OCI-LY7 (cell line): ENCODE measurements around the gene RNU7-1. TPM values are rescaled to one million over a fixed set of nuclear protein-coding genes. Genes with fewer than 3 reads are reported as not detected.

Experiments used
- BruUV-seq: library from RNA; stranded (reverse); fragments of 400-500 nt; replicated peaks from 2 replicates; lab custom pipeline; 2021; lab: Mats Ljungman, UMichigan
- CTCF ChIA-PET: fragments of 300-600 bp; sonication (Branson Sonifier 250); formaldehyde crosslinking; loops from one replicate; lab custom pipeline; 2022; ENCODE audit warnings: antibody characterized with exemption; ENCODE audit not compliant: unreplicated experiment; lab: Charles Lee
- POLR2A ChIA-PET: fragments of 300-600 bp; sonication (Branson Sonifier 250); formaldehyde crosslinking; loops from one replicate; lab custom pipeline; 2022; ENCODE audit warnings: antibody characterized with exemption; lab: Charles Lee
- DNase-seq: peaks from one replicate; pipeline ENCODE4 v3.0.0-alpha.2; 2015; ENCODE audit warnings: low spot score
- H2AFZ ChIP-seq: fragments of 200-600 bp; sonication (generic), shearing (Covaris generic); 2 replicates; pipeline ENCODE4 v1.6.1; 2014; ENCODE audit warnings: mild to moderate bottlenecking, antibody characterized with exemption, low read length, moderate library complexity
- H3K27ac ChIP-seq: fragments of 200-600 bp; sonication (generic); 2 replicates; pipeline ENCODE4 v1.5.1; 2014; ENCODE audit warnings: mixed run types, low read depth, mild to moderate bottlenecking, moderate library complexity, low read length, inconsistent platforms; ENCODE audit not compliant: poor library complexity, severe bottlenecking
- H3K36me3 ChIP-seq: fragments of 200-600 bp; sonication (generic); 2 replicates; pipeline ENCODE4 v1.6.1; 2014; ENCODE audit warnings: mild to moderate bottlenecking, antibody characterized with exemption, low read length, moderate library complexity, mixed read lengths; ENCODE audit not compliant: insufficient read depth
- H3K4me1 ChIP-seq: fragments of 200-600 bp; sonication (generic); 2 replicates; pipeline ENCODE4 v1.5.1; 2014; ENCODE audit warnings: mild to moderate bottlenecking, low read length; ENCODE audit not compliant: insufficient read depth, poor library complexity, severe bottlenecking
- H3K4me2 ChIP-seq: fragments of 200-600 bp; sonication (generic); 2 replicates; pipeline ENCODE4 v1.6.1; 2014; ENCODE audit warnings: mild to moderate bottlenecking, low read length
- H3K4me3 ChIP-seq: fragments of 200-600 bp; sonication (generic); 2 replicates; pipeline ENCODE4 v1.5.1; 2014; ENCODE audit warnings: mild to moderate bottlenecking, low read depth, low read length; ENCODE audit not compliant: poor library complexity, severe bottlenecking
- H3K79me2 ChIP-seq: fragments of 200-600 bp; sonication (generic); 2 replicates; pipeline ENCODE4 v1.6.1; 2016; ENCODE audit warnings: low read depth, mild to moderate bottlenecking, low read length, moderate library complexity, mixed read lengths; ENCODE audit not compliant: insufficient read depth
- H3K9me2 ChIP-seq: fragments of 200-600 bp; sonication (generic); 2 replicates; pipeline ENCODE4 v1.6.1; 2016; ENCODE audit warnings: mild to moderate bottlenecking, low read length, mixed read lengths; ENCODE audit not compliant: insufficient read depth
- H3K9me3 ChIP-seq: fragments of 200-600 bp; sonication (generic); 2 replicates; pipeline ENCODE4 v1.6.1; 2014; ENCODE audit warnings: mild to moderate bottlenecking, mixed run types, low read length, mixed read lengths
- H4K20me1 ChIP-seq: fragments of 200-600 bp; sonication (generic); 2 replicates; pipeline ENCODE4 v1.6.1; 2014; ENCODE audit warnings: mild to moderate bottlenecking, antibody characterized with exemption, low read length, moderate library complexity, mixed read lengths; ENCODE audit not compliant: insufficient read depth
- CTCF ChIP-seq: fragments of 200-600 bp; sonication (generic); conservative IDR thresholded peaks from 2 replicates; pipeline ENCODE4 v1.5.1; 2014; ENCODE audit warnings: mild to moderate bottlenecking, antibody characterized with exemption, low read length, moderate library complexity, mixed read lengths
- EZH2phosphoT487 ChIP-seq: fragments of 200-600 bp; sonication (generic); IDR thresholded peaks from 2 replicates; pipeline ENCODE4 v1.6.1; 2018; ENCODE audit warnings: low read depth, borderline replicate concordance, mild to moderate bottlenecking, mixed run types, antibody characterized with exemption, low read length, moderate library complexity, mixed read lengths
- intact Hi-C: fragments of 100-400 bp; cut with micrococcal nuclease; formaldehyde crosslinking; loops from one replicate; pipeline ENCODE4 v1.10.0; 2022; ENCODE audit not compliant: unreplicated experiment
- microRNA-seq: library from miRNA; unstranded; fragments of <30 nt; microRNA quantifications from one replicate; pipeline ENCODE4 v1.2.0, GENCODE V29; 2022; ENCODE audit warnings: borderline replicate concordance
- small RNA-seq: library from RNA; depleted of rRNA; stranded (forward); fragments of <200 nt; gene quantifications from one replicate; pipeline ENCODE3, GENCODE V24; 2014
- total RNA-seq, 2 experiments: library from RNA; depleted of rRNA in 1 of 2; stranded (reverse); fragments of >200 nt in 1 of 2; shearing (Covaris generic) in 1 of 2; gene quantifications; 2 replicates each; pipeline ENCODE4 v1.2.3, GENCODE V29; 2014 to 2022

The RNU7-1 gene
- total RNA-seq, 2 experiments from 2014 or later: not detected

- ChIA-PET POLR2A (no interaction called here), CTCF (interaction anchor here (0.5 kb wide), 1 partner anchor 122 kb away, joined by 3 read pairs; no protein-coding TSS in a partner anchor)
- H3K79me2 ChIP-seq: no peaks in the 10 kb centered on the region
- H2AFZ ChIP-seq: no peak overlapping the region
- H3K4me2 ChIP-seq: no peak overlapping the region
- TF ChIP-seq EZH2phosphoT487 (no peak), CTCF (no peak)
- DNase-seq: no peak
- BruUV-seq: no TSS peak
- no peaks in the 10 kb centered on the region for H3K9me3 ChIP-seq
- no peak overlapping the region for H3K4me3 ChIP-seq
- H3K27ac ChIP-seq: no peak overlapping the region
- H3K9me2 ChIP-seq: no peaks in the 10 kb centered on the region
- H3K4me1 ChIP-seq: no peaks in the 10 kb centered on the region
- H3K36me3 ChIP-seq: peaks cover 89% of the 10 kb centered on the region
- intact Hi-C loops: no loop called here
- H4K20me1 ChIP-seq: no peaks in the 10 kb centered on the region
These were observed 38.9 kb downstream of the RNU7-1 start for GRCh38 chr12:6982532-6982931.

GRCh38 chr12:6987956-6988553, 44.4 kb downstream of the RNU7-1 start:
- Histone ChIP-seq H2AFZ (no peak overlapping the region), H3K27ac (no peak overlapping the region), H3K9me3 (no peaks in the 10 kb centered on the region), H3K4me1 (no peaks in the 10 kb centered on the region), H3K4me2 (no peak overlapping the region), H3K4me3 (no peak overlapping the region), H3K9me2 (no peaks in the 10 kb centered on the region), H3K36me3 (peaks cover 79% of the 10 kb centered on the region), H3K79me2 (no peaks in the 10 kb centered on the region), H4K20me1 (no peaks in the 10 kb centered on the region)
- DNase-seq: no peak
- intact Hi-C loops: no loop called here
- BruUV-seq: TSS peak; percentile 35
- CTCF ChIA-PET: no interaction called here
- POLR2A ChIA-PET: no interaction called here
- TF ChIP-seq EZH2phosphoT487 (no peak), CTCF (no peak)

Small RNA genes within 50 kb of the gene (microRNA-seq; reads per million reads assigned to microRNA genes)
- gene MIR141: 105 reads per million, percentile 58 among the genes with 10 or more reads in this experiment
- gene MIR200C: 701 reads per million, percentile 80 among the genes with 10 or more reads in this experiment

Small RNA genes within 50 kb of the gene (small RNA-seq; reads per million reads assigned to genes)
- gene MIR141 (not detected), gene MIR200C (not detected), gene RNU7-1 (not detected), gene SCARNA12 (6.8 reads per million, percentile 93 among the genes with 10 or more reads in this experiment)

Other genes starting within 250 kb of the RNU7-1 start
- gene PIANP, start 243.0 kb upstream of the RNU7-1 start, total RNA-seq (2014; rRNA removed; shearing (Covaris generic)): 0.98 and 1.2 TPM in 2 replicates
- gene PIANP, start 243.0 kb upstream of the RNU7-1 start, total RNA-seq (2022): 15.2 and 15.4 TPM in 2 replicates
- gene COPS7A, start 219.8 kb upstream of the RNU7-1 start, total RNA-seq (2014; rRNA removed; shearing (Covaris generic)): 64.8 and 71.2 TPM in 2 replicates
- 51.1 and 53.8 TPM in 2 replicates for gene COPS7A, start 219.8 kb upstream of the RNU7-1 start, total RNA-seq (2022)
- 87.3 and 96.2 TPM in 2 replicates for gene MLF2, start 190.7 kb upstream of the RNU7-1 start, total RNA-seq (2014; rRNA removed; shearing (Covaris generic))
- 79.7 and 81.3 TPM in 2 replicates for gene MLF2, start 190.7 kb upstream of the RNU7-1 start, total RNA-seq (2022)
- 6.3 and 7.8 TPM in 2 replicates for gene PTMS, start 177.5 kb upstream of the RNU7-1 start, total RNA-seq (2014; rRNA removed; shearing (Covaris generic))
- 9.8 and 11.8 TPM in 2 replicates for gene PTMS, start 177.5 kb upstream of the RNU7-1 start, total RNA-seq (2022)
- 0.19 and 0.62 TPM in 2 replicates for gene LAG3, start 171.3 kb upstream of the RNU7-1 start, total RNA-seq (2014; rRNA removed; shearing (Covaris generic))
- gene LAG3, start 171.3 kb upstream of the RNU7-1 start, total RNA-seq (2022): 0.26 TPM in 1 of 2 replicates, not detected in the other
- not detected in 2 replicates for gene CD4, start 154.3 kb upstream of the RNU7-1 start, total RNA-seq (2014; rRNA removed; shearing (Covaris generic))
- gene CD4, start 154.3 kb upstream of the RNU7-1 start, total RNA-seq (2022): not detected in 2 replicates
- not detected in 2 replicates for gene GPR162, start 122.0 kb upstream of the RNU7-1 start, total RNA-seq (2014; rRNA removed; shearing (Covaris generic))
- not detected in 2 replicates for gene GPR162, start 122.0 kb upstream of the RNU7-1 start, total RNA-seq (2022)
- gene P3H3, start 115.4 kb upstream of the RNU7-1 start, total RNA-seq (2014; rRNA removed; shearing (Covaris generic)): 0.54 and 1.0 TPM in 2 replicates
- gene P3H3, start 115.4 kb upstream of the RNU7-1 start, total RNA-seq (2022): 0.50 and 0.93 TPM in 2 replicates
- gene GNB3, start 102.9 kb upstream of the RNU7-1 start, total RNA-seq (2014; rRNA removed; shearing (Covaris generic)): 3.6 and 5.0 TPM in 2 replicates
- 20.4 and 23.7 TPM in 2 replicates for gene GNB3, start 102.9 kb upstream of the RNU7-1 start, total RNA-seq (2022)
- gene CDCA3, start 92.5 kb upstream of the RNU7-1 start, total RNA-seq (2014; rRNA removed; shearing (Covaris generic)): 160 and 222 TPM in 2 replicates
- gene CDCA3, start 92.5 kb upstream of the RNU7-1 start, total RNA-seq (2022): 151 and 161 TPM in 2 replicates
- 65.9 and 70.4 TPM in 2 replicates for gene USP5, start 91.7 kb upstream of the RNU7-1 start, total RNA-seq (2014; rRNA removed; shearing (Covaris generic))
- 112 and 129 TPM in 2 replicates for gene USP5, start 91.7 kb upstream of the RNU7-1 start, total RNA-seq (2022)
- 596 and 608 TPM in 2 replicates for gene TPI1, start 76.3 kb upstream of the RNU7-1 start, total RNA-seq (2014; rRNA removed; shearing (Covaris generic))
- gene TPI1, start 76.3 kb upstream of the RNU7-1 start, total RNA-seq (2022): 519 and 801 TPM in 2 replicates
- 7.8 and 8.3 TPM in 2 replicates for gene SPSB2, start 70.5 kb upstream of the RNU7-1 start, total RNA-seq (2014; rRNA removed; shearing (Covaris generic))
- gene SPSB2, start 70.5 kb upstream of the RNU7-1 start, total RNA-seq (2022): 8.5 and 10.8 TPM in 2 replicates
- 15.7 and 17.7 TPM in 2 replicates for gene LRRC23, start 39.0 kb upstream of the RNU7-1 start, total RNA-seq (2014; rRNA removed; shearing (Covaris generic))
- gene LRRC23, start 39.0 kb upstream of the RNU7-1 start, total RNA-seq (2022): 19.8 and 20.2 TPM in 2 replicates
- 24.9 and 29.3 TPM in 2 replicates for gene ENO2, start 29.2 kb upstream of the RNU7-1 start, total RNA-seq (2014; rRNA removed; shearing (Covaris generic))
- 79.6 and 89.5 TPM in 2 replicates for gene ENO2, start 29.2 kb upstream of the RNU7-1 start, total RNA-seq (2022)
- 0.98 and 3.1 TPM in 2 replicates for gene ATN1, start 15.9 kb upstream of the RNU7-1 start, total RNA-seq (2014; rRNA removed; shearing (Covaris generic))
- 4.9 and 6.7 TPM in 2 replicates for gene ATN1, start 15.9 kb upstream of the RNU7-1 start, total RNA-seq (2022)
- 315 and 319 TPM in 2 replicates for gene C12orf57, start 206 bp downstream of the RNU7-1 start, total RNA-seq (2014; rRNA removed; shearing (Covaris generic))
- 126 and 130 TPM in 2 replicates for gene C12orf57, start 206 bp downstream of the RNU7-1 start, total RNA-seq (2022)
- 37.1 and 42.9 TPM in 2 replicates for gene PTPN6, start 7.5 kb downstream of the RNU7-1 start, total RNA-seq (2014; rRNA removed; shearing (Covaris generic))
- gene PTPN6, start 7.5 kb downstream of the RNU7-1 start, total RNA-seq (2022): 110 and 116 TPM in 2 replicates
- 330 and 358 TPM in 2 replicates for gene PHB2, start 26.8 kb downstream of the RNU7-1 start, total RNA-seq (2014; rRNA removed; shearing (Covaris generic))
- gene PHB2, start 26.8 kb downstream of the RNU7-1 start, total RNA-seq (2022): 379 and 412 TPM in 2 replicates
- 60.4 and 61.7 TPM in 2 replicates for gene EMG1, start 27.1 kb downstream of the RNU7-1 start, total RNA-seq (2014; rRNA removed; shearing (Covaris generic))
- 82.7 and 99.0 TPM in 2 replicates for gene EMG1, start 27.1 kb downstream of the RNU7-1 start, total RNA-seq (2022)
- gene LPCAT3, start 74.7 kb downstream of the RNU7-1 start, total RNA-seq (2014; rRNA removed; shearing (Covaris generic)): 11.6 and 17.4 TPM in 2 replicates
- 29.7 TPM in 2 replicates for gene LPCAT3, start 74.7 kb downstream of the RNU7-1 start, total RNA-seq (2022)
- gene C1S, start 116.9 kb downstream of the RNU7-1 start, total RNA-seq (2014; rRNA removed; shearing (Covaris generic)): 5.2 and 9.8 TPM in 2 replicates
- 3.6 and 5.2 TPM in 2 replicates for gene C1S, start 116.9 kb downstream of the RNU7-1 start, total RNA-seq (2022)
- gene C1R, start 148.6 kb downstream of the RNU7-1 start, total RNA-seq (2014; rRNA removed; shearing (Covaris generic)): not detected in 2 replicates
- 0.30 TPM in 1 of 2 replicates, not detected in the other for gene C1R, start 148.6 kb downstream of the RNU7-1 start, total RNA-seq (2022)
- 2.9 and 3.0 TPM in 2 replicates for gene C1RL, start 165.4 kb downstream of the RNU7-1 start, total RNA-seq (2014; rRNA removed; shearing (Covaris generic))
- 7.3 and 10.4 TPM in 2 replicates for gene C1RL, start 165.4 kb downstream of the RNU7-1 start, total RNA-seq (2022)
- not detected in 2 replicates for gene RBP5, start 185.1 kb downstream of the RNU7-1 start, total RNA-seq (2014; rRNA removed; shearing (Covaris generic))
- 0.70 and 1.4 TPM in 2 replicates for gene RBP5, start 185.1 kb downstream of the RNU7-1 start, total RNA-seq (2022)
- gene CLSTN3, start 186.6 kb downstream of the RNU7-1 start, total RNA-seq (2014; rRNA removed; shearing (Covaris generic)): 17.9 and 34.2 TPM in 2 replicates
- 17.3 and 18.5 TPM in 2 replicates for gene CLSTN3, start 186.6 kb downstream of the RNU7-1 start, total RNA-seq (2022)
- 45.6 and 54.4 TPM in 2 replicates for gene PEX5, start 245.9 kb downstream of the RNU7-1 start, total RNA-seq (2014; rRNA removed; shearing (Covaris generic))
- 99.9 and 107 TPM in 2 replicates for gene PEX5, start 245.9 kb downstream of the RNU7-1 start, total RNA-seq (2022)